HepG2 (cell line): ENCODE measurements around the gene RNFT2. TPM values are rescaled to one million over a fixed set of nuclear protein-coding genes. Genes with fewer than 3 reads are reported as not detected.

Source experiments
- ATAC-seq: fragments of 200-7000 bp; cut with Tn5 transposase; 3 replicates; pipeline ENCODE4 v1.9.1; 2020; ENCODE audit warnings: mild to moderate bottlenecking, moderate library complexity
- BruUV-seq: library from RNA; stranded (reverse); fragments of 400-500 nt; replicated peaks from 2 replicates; lab custom pipeline; 2021; lab: Mats Ljungman, UMichigan
- CTCF ChIA-PET: fragments of 300-600 bp; formaldehyde crosslinking; extraction: SDS; loops from one replicate; lab custom pipeline; 2021; ENCODE audit warnings: low total read pairs, inconsistent platforms, low intra/inter-chr PET ratio; lab: Yijun Ruan, JAX
- POLR2A ChIA-PET: fragments of 350-600 bp; sonication (Branson Sonifier 250); formaldehyde crosslinking; loops from one replicate; lab custom pipeline; 2020; ENCODE audit warnings: antibody characterized with exemption, inconsistent platforms; lab: Yijun Ruan, JAX
- DNase-seq: peaks from one replicate; pipeline ENCODE4 v3.0.0-alpha.2; 2015; ENCODE audit warnings: low spot score
- FAIRE-seq: peaks from 3 replicates; lab custom pipeline; 2011; peaks lifted over from hg19 to GRCh38; lab: Jason Lieb, UNC
- H2AFZ ChIP-seq: one replicate; pipeline ENCODE4 v1.6.1; 2011; ENCODE audit warnings: low read length, inconsistent platforms
- H3K27ac ChIP-seq: fragments of 300-600 bp; 3 replicates; pipeline ENCODE4 v1.8.0; 2011; ENCODE audit warnings: mixed run types, mild to moderate bottlenecking, mixed read lengths, low read length, inconsistent platforms; ENCODE audit not compliant: insufficient read depth; ENCODE audit errors: extremely low read length
- H3K27me3 ChIP-seq, 2 experiments: fragments of 200-600 bp in 1 of 2; 2 replicates in 1 of 2; 3 replicates in 1 of 2; pipeline versions ENCODE4 v1.6.0 to v1.8.0; 2011; ENCODE audit warnings: low read length in 2 of 2, mild to moderate bottlenecking in 2 of 2, moderate library complexity in 2 of 2, inconsistent platforms in 1 of 2; ENCODE audit not compliant: insufficient read depth in 2 of 2, control insufficient read depth in 1 of 2
- H3K36me3 ChIP-seq, 2 experiments: fragments of 200-600 bp in 1 of 2; replicated peaks in 1 of 2; 2 replicates in 1 of 2; 3 replicates in 1 of 2; pipeline versions ENCODE4 v1.5.1 to v1.8.0; 2011; ENCODE audit warnings: low read length in 2 of 2, inconsistent platforms in 1 of 2; ENCODE audit not compliant: insufficient read depth in 2 of 2, control insufficient read depth in 1 of 2
- H3K4me1 ChIP-seq: 2 replicates; pipeline ENCODE4 v1.5.1; 2012; ENCODE audit warnings: low read length, inconsistent platforms; ENCODE audit not compliant: insufficient read depth
- H3K4me2 ChIP-seq: 2 replicates; pipeline ENCODE4 v1.6.0; 2011; ENCODE audit warnings: low read depth, low read length, inconsistent platforms
- H3K4me3 ChIP-seq, 3 experiments: fragments of 200-600 bp in 1 of 3; sonication (generic), shearing (Covaris generic) in 1 of 3; replicated peaks in 1 of 3; 2 replicates each; pipeline ENCODE4 v1.5.1; 2011 to 2016; ENCODE audit warnings: low read length in 3 of 3, inconsistent platforms in 2 of 3, low read depth in 2 of 3, mild to moderate bottlenecking in 2 of 3, control low read depth in 1 of 3, mixed read lengths in 1 of 3; ENCODE audit not compliant: insufficient read depth in 1 of 3
- H3K79me2 ChIP-seq: one replicate; pipeline ENCODE4 v1.6.1; 2011; ENCODE audit warnings: low read length, inconsistent platforms; ENCODE audit not compliant: insufficient read depth
- H3K9ac ChIP-seq: 2 replicates; pipeline ENCODE4 v1.6.0; 2011; ENCODE audit warnings: mild to moderate bottlenecking, low read depth, low read length, inconsistent platforms; ENCODE audit not compliant: insufficient read depth
- H3K9me3 ChIP-seq: 2 replicates; pipeline ENCODE4 v1.5.1; 2012; ENCODE audit warnings: mild to moderate bottlenecking, low read length
- H4K20me1 ChIP-seq: 2 replicates; pipeline ENCODE4 v1.6.0; 2011; ENCODE audit warnings: inconsistent platforms, mild to moderate bottlenecking, low read length, moderate library complexity; ENCODE audit not compliant: insufficient read depth
- ATAD3A ChIP-seq: sonication (generic); formaldehyde crosslinking; IDR thresholded peaks from 2 replicates; pipeline ENCODE4 v1.4.0; 2020; ENCODE audit warnings: missing genetic modification reagents
- KDM5B ChIP-seq: sonication (generic); formaldehyde crosslinking; IDR thresholded peaks from 2 replicates; pipeline ENCODE4 v1.4.0; 2020; ENCODE audit warnings: missing genetic modification reagents, mild to moderate bottlenecking, borderline replicate concordance
- NFE2L2 ChIP-seq: fragments of 150-350 bp; IDR thresholded peaks from 2 replicates; pipeline ENCODE4 v1.6.1; 2014; ENCODE audit warnings: low read length
- NFKB2 ChIP-seq: sonication (generic); formaldehyde crosslinking; IDR thresholded peaks from 2 replicates; pipeline ENCODE4 v1.4.0; 2020; ENCODE audit warnings: missing genetic modification reagents, borderline replicate concordance
- RFXAP ChIP-seq: sonication (generic); formaldehyde crosslinking; IDR thresholded peaks from 2 replicates; pipeline ENCODE4 v1.4.0; 2020; ENCODE audit warnings: missing genetic modification reagents, borderline replicate concordance
- SMAD9 ChIP-seq: sonication (generic); formaldehyde crosslinking; IDR thresholded peaks from 2 replicates; pipeline ENCODE4 v1.5.1; 2020; ENCODE audit warnings: mild to moderate bottlenecking, missing genetic modification reagents
- SP4 ChIP-seq: sonication (generic); formaldehyde crosslinking; IDR thresholded peaks from 2 replicates; pipeline ENCODE4 v1.8.1; 2023; ENCODE audit warnings: mild to moderate bottlenecking, missing genetic modification reagents
- SRY ChIP-seq: sonication (generic); formaldehyde crosslinking; IDR thresholded peaks from 2 replicates; pipeline ENCODE4 v1.8.0; 2022; ENCODE audit warnings: mild to moderate bottlenecking, missing genetic modification reagents
- TMF1 ChIP-seq: sonication (generic); formaldehyde crosslinking; IDR thresholded peaks from 2 replicates; pipeline ENCODE4 v1.8.1; 2022; ENCODE audit warnings: low read depth, missing genetic modification reagents
- TSC22D2 ChIP-seq: sonication (generic); formaldehyde crosslinking; IDR thresholded peaks from 2 replicates; pipeline ENCODE4 v1.5.1; 2020; ENCODE audit warnings: missing genetic modification reagents, mild to moderate bottlenecking, borderline replicate concordance
- ZBTB21 ChIP-seq: sonication (generic); formaldehyde crosslinking; IDR thresholded peaks from 2 replicates; pipeline ENCODE4 v1.4.0; 2020; ENCODE audit warnings: missing genetic modification reagents
- ZNF124 ChIP-seq: sonication (generic); formaldehyde crosslinking; IDR thresholded peaks from 2 replicates; pipeline ENCODE4 v1.4.0; 2020; ENCODE audit warnings: missing genetic modification reagents
- ZNF326 ChIP-seq: sonication (generic); formaldehyde crosslinking; IDR thresholded peaks from 2 replicates; pipeline ENCODE4 v1.4.0; 2020; ENCODE audit warnings: missing genetic modification reagents, borderline replicate concordance
- ZNF614 ChIP-seq: IDR thresholded peaks from 2 replicates; pipeline ENCODE4 v1.6.1; 2018; ENCODE audit warnings: missing biosample characterization, missing genetic modification reagents, inconsistent platforms, borderline replicate concordance
- WGBS: methylation state at CpG from one replicate; pipeline ENCODE4 v1.1.6; 2017; ENCODE audit warnings: low lambda C conversion rate; 5-methylcytosine and 5-hydroxymethylcytosine counted together
- in situ Hi-C: cut with HindIII; loops from 2 replicates; pipeline ENCODE4 v1.10.0; 2017; ENCODE audit warnings: low pct_unique_long_range_greater_than_20kb; ENCODE audit not compliant: extremely low pct_ligation_motif_present
- intact Hi-C: fragments of 100-400 bp; cut with micrococcal nuclease; formaldehyde crosslinking; loops from one replicate; pipeline ENCODE4 v1.10.0; 2022; ENCODE audit not compliant: unreplicated experiment
- polyA plus RNA-seq, 8 experiments: library from polyadenylated mRNA; depleted of rRNA in 3 of 8; stranded (reverse) in 7 of 8; unstranded in 1 of 8; fragments of >200 nt; fragmentation: Illumina TruSeq in 4 of 8; extraction: Trizol in 4 of 8; gene quantifications; 2 replicates each; pipeline versions ENCODE4 v1.2.1 to v1.2.3, GENCODE V29; 2011 to 2016; ENCODE audit warnings: low read depth in 4 of 8, missing spikeins in 1 of 8, mixed read lengths in 1 of 8; ENCODE audit not compliant: insufficient read depth in 1 of 8
- total RNA-seq, 5 experiments: library from RNA; depleted of rRNA; stranded (reverse); fragments of >200 nt; fragmentation: Illumina TruSeq; extraction: Trizol; gene quantifications; 2 replicates each; pipeline ENCODE4 v1.2.3, GENCODE V29; 2016; ENCODE audit warnings: low read depth in 1 of 5

The RNFT2 gene
- total and polyA plus RNA-seq, 2 of the 13 experiments (the other 11 are each of a cell fraction or from before 2014, with no cell fraction given) = 3.3 to 8.3 TPM

GRCh38 chr12:116833474-116833873 lies 95.4 kb downstream of the RNFT2 start (continued):
- TF ChIP-seq RFXAP (CRISPR knock-in tag) (no peak), ZNF124 (CRISPR knock-in tag) (no peak), SMAD9 (CRISPR knock-in tag) (no peak), TMF1 (no peak), NFE2L2 (no peak), ZBTB21 (CRISPR knock-in tag) (no peak)

GRCh38 chr12:116835484-116835883 lies 97.4 kb downstream of the RNFT2 start:
- no peak overlapping the region for H3K9ac ChIP-seq
- H3K9me3 ChIP-seq = no peaks in the 10 kb centered on the region
- DNase-seq (no peak), ATAC-seq (no peak), FAIRE-seq (no peak)
- intact Hi-C loops = no loop called here
- in situ Hi-C loops = no loop called here
- WGBS = 55% methylated on average over 1 of the region's 1 CpG
- no peak overlapping the region for H3K4me3 ChIP-seq
- ChIA-PET CTCF (no interaction called here), POLR2A (no interaction called here)
- no peaks in the 10 kb centered on the region for H3K79me2 ChIP-seq
- no TSS peak for BruUV-seq
- H3K36me3 ChIP-seq = no peaks in the 10 kb centered on the region; a peak in 1 of 5 replicates
- no peak overlapping the region for H2AFZ ChIP-seq
- no peak overlapping the region for H3K27ac ChIP-seq
- no peaks in the 10 kb centered on the region for H3K27me3 ChIP-seq
- no peak for TF ChIP-seq ZNF326
- no peak for TF ChIP-seq NFKB2 (CRISPR knock-in tag)
- no peak for TF ChIP-seq TSC22D2 (CRISPR knock-in tag)
- no peak for TF ChIP-seq ZNF614 (CRISPR knock-in tag)
- no peak for TF ChIP-seq SP4 (CRISPR knock-in tag)
- TF ChIP-seq ATAD3A (CRISPR knock-in tag) = no peak
- TF ChIP-seq KDM5B (CRISPR knock-in tag) = no peak
- TF ChIP-seq SRY (CRISPR knock-in tag) = no peak
- no peaks in the 10 kb centered on the region for H4K20me1 ChIP-seq
- no peak overlapping the region for H3K4me2 ChIP-seq
- H3K4me1 ChIP-seq = no peaks in the 10 kb centered on the region
